ENCODE data around the gene CCPG1. TPM values are rescaled to one million over a fixed set of nuclear protein-coding genes. Genes with fewer than 3 reads are reported as not detected.
"Not testable (repeated sequence)": the region's sequence is repeated elsewhere in the genome, so short reads cannot be mapped to it uniquely, and the experiment has no call there.

CCPG1 gene
- total and polyA plus RNA-seq, 2 experiments from 2014 or later = 147 to 203 TPM

- WGBS, 2 experiments (ENCODE audit: low coverage in 1 of 2, low lambda C conversion rate in 2 of 2, missing lambda C conversion rate in 2 of 2) = 36 to 37% methylated on average over 6 of the region's 6 CpGs
- no peaks in the 10 kb centered on the region for H3K36me3 ChIP-seq (ENCODE audit: low read depth)
- no peak overlapping the region for H3K4me3 ChIP-seq
- H3K9ac ChIP-seq = no peak overlapping the region
- H3K27me3 ChIP-seq (replicated peaks; ENCODE audit: insufficient read depth) = no peaks in the 10 kb centered on the region
- no peaks in the 10 kb centered on the region for H3K4me1 ChIP-seq (ENCODE audit: insufficient read depth)
- 0 out of 2 replicates have a peak, but pooled peaks cover 8% of the 10 kb centered on the region for H3F3A ChIP-seq (ENCODE audit: insufficient read depth)
- H4K20me1 ChIP-seq (ENCODE audit: insufficient read depth) = no peaks in the 10 kb centered on the region
- no peaks in the 10 kb centered on the region for H3K79me2 ChIP-seq (ENCODE audit: insufficient read depth)
- 0 out of 2 replicates have a peak overlapping the region, but pooled peaks have one; percentile 5 for H2AFZ ChIP-seq
- no peaks in the 10 kb centered on the region for H3K9me3 ChIP-seq (ENCODE audit: low read depth)
- no peak for TF ChIP-seq EZH2 (IDR thresholded peaks at IDR 0.05; ENCODE audit: insufficient read depth, poor library complexity, severe bottlenecking)
- no peak for TF ChIP-seq EZH2phosphoT487 (IDR thresholded peaks at IDR 0.05; ENCODE audit: insufficient read depth, low read depth)
- no peak overlapping the region for H3K27ac ChIP-seq
- no peak overlapping the region for H3K4me2 ChIP-seq (ENCODE audit: unreplicated experiment)
- in situ Hi-C loops (cut with MboI) = loop anchor here (10.0 kb wide), 1 partner anchor 220 kb away; no protein-coding TSS in a partner anchor
- no peaks in the 10 kb centered on the region for H3K9me2 ChIP-seq (ENCODE audit: insufficient read depth)
- DNase-seq = peak; percentile 78
These were observed 27.0 kb upstream of the CCPG1 start for GRCh38 chr15:55434989-55435825.

- Histone ChIP-seq H3K79me2 (ENCODE audit: insufficient read depth) (no peaks in the 10 kb centered on the region), H3K27me3 (replicated peaks; ENCODE audit: insufficient read depth) (no peaks in the 10 kb centered on the region), H3K36me3 (ENCODE audit: low read depth) (no peaks in the 10 kb centered on the region), H3F3A (ENCODE audit: insufficient read depth) (no peaks in the 10 kb centered on the region), H3K27ac (no peak overlapping the region), H4K20me1 (ENCODE audit: insufficient read depth) (no peaks in the 10 kb centered on the region), H3K4me2 (ENCODE audit: unreplicated experiment) (no peak overlapping the region), H2AFZ (no peak overlapping the region), H3K4me1 (ENCODE audit: insufficient read depth) (no peaks in the 10 kb centered on the region), H3K9me2 (ENCODE audit: insufficient read depth) (no peaks in the 10 kb centered on the region), H3K4me3 (no peak overlapping the region), H3K9me3 (ENCODE audit: low read depth) (no peaks in the 10 kb centered on the region), H3K9ac (no peak overlapping the region)
- DNase-seq = no peak
- WGBS, 2 experiments (ENCODE audit: low coverage in 1 of 2, low lambda C conversion rate in 2 of 2, missing lambda C conversion rate in 2 of 2) = 0 to 5% methylated on average over 1 of the region's 1 CpG
- TF ChIP-seq EZH2phosphoT487 (IDR thresholded peaks at IDR 0.05; ENCODE audit: insufficient read depth, low read depth) (no peak), EZH2 (IDR thresholded peaks at IDR 0.05; ENCODE audit: insufficient read depth, poor library complexity, severe bottlenecking) (no peak)
- in situ Hi-C loops (cut with MboI) = no loop called here
These were observed 13.9 kb upstream of the CCPG1 start for GRCh38 chr15:55422089-55422488.

- TF ChIP-seq EZH2phosphoT487 (IDR thresholded peaks at IDR 0.05; ENCODE audit: insufficient read depth, low read depth) (no peak), EZH2 (IDR thresholded peaks at IDR 0.05; ENCODE audit: insufficient read depth, poor library complexity, severe bottlenecking) (no peak)
- H3K36me3 ChIP-seq (ENCODE audit: low read depth) = no peaks in the 10 kb centered on the region
- H4K20me1 ChIP-seq (ENCODE audit: insufficient read depth) = no peaks in the 10 kb centered on the region
- no peaks in the 10 kb centered on the region for H3K9me2 ChIP-seq (ENCODE audit: insufficient read depth)
- H3K79me2 ChIP-seq (ENCODE audit: insufficient read depth) = no peaks in the 10 kb centered on the region
- no peak overlapping the region for H3K4me2 ChIP-seq (ENCODE audit: unreplicated experiment)
- H3K27me3 ChIP-seq (replicated peaks; ENCODE audit: insufficient read depth) = no peaks in the 10 kb centered on the region
- no peaks in the 10 kb centered on the region for H3F3A ChIP-seq (ENCODE audit: insufficient read depth)
- no peak overlapping the region for H3K9ac ChIP-seq
- H3K4me3 ChIP-seq = no peak overlapping the region
- no peak for DNase-seq
- H3K4me1 ChIP-seq (ENCODE audit: insufficient read depth) = no peaks in the 10 kb centered on the region
- H3K27ac ChIP-seq = no peak overlapping the region
- in situ Hi-C loops (cut with MboI) = no loop called here
- no peak overlapping the region for H2AFZ ChIP-seq
- H3K9me3 ChIP-seq (ENCODE audit: low read depth) = no peaks in the 10 kb centered on the region
These were observed 12.2 kb upstream of the CCPG1 start for GRCh38 chr15:55420171-55420866.

GRCh38 chr15:55417678-55418077, 9.5 kb upstream of the CCPG1 start:
- H3K27me3 ChIP-seq (replicated peaks; ENCODE audit: insufficient read depth); H2AFZ ChIP-seq; H3K36me3 ChIP-seq (ENCODE audit: low read depth); H3K27ac ChIP-seq; H3K79me2 ChIP-seq (ENCODE audit: insufficient read depth); H3K9me3 ChIP-seq (ENCODE audit: low read depth); H4K20me1 ChIP-seq (ENCODE audit: insufficient read depth); DNase-seq; H3K4me2 ChIP-seq (ENCODE audit: unreplicated experiment); H3K4me1 ChIP-seq (ENCODE audit: insufficient read depth); in situ Hi-C loops (cut with MboI); H3F3A ChIP-seq (ENCODE audit: insufficient read depth); H3K4me3 ChIP-seq; H3K9ac ChIP-seq; H3K9me2 ChIP-seq (ENCODE audit: insufficient read depth): not testable (repeated sequence)
- WGBS, 2 experiments (ENCODE audit: low coverage in 1 of 2, low lambda C conversion rate in 2 of 2, missing lambda C conversion rate in 2 of 2) = 76 to 78% methylated on average over 8 of the region's 8 CpGs

- peak overlapping the region; percentile 98 for H3K4me2 ChIP-seq (ENCODE audit: unreplicated experiment)
- H3K9ac ChIP-seq = peak overlapping the region; percentile 93
- H3K9me3 ChIP-seq (ENCODE audit: low read depth); H3K9me2 ChIP-seq (ENCODE audit: insufficient read depth); H3K27me3 ChIP-seq (replicated peaks; ENCODE audit: insufficient read depth); DNase-seq; in situ Hi-C loops (cut with MboI); H4K20me1 ChIP-seq (ENCODE audit: insufficient read depth); H3F3A ChIP-seq (ENCODE audit: insufficient read depth); H3K36me3 ChIP-seq (ENCODE audit: low read depth): not testable (repeated sequence)
- H3K27ac ChIP-seq = peak overlapping the region; percentile 91
- peaks cover 34% of the 10 kb centered on the region for H3K79me2 ChIP-seq (ENCODE audit: insufficient read depth)
- peaks cover 12% of the 10 kb centered on the region for H3K4me1 ChIP-seq (ENCODE audit: insufficient read depth)
- H3K4me3 ChIP-seq = peak overlapping the region; percentile 81
- 62 to 72% methylated on average over 14 of the region's 14 CpGs for WGBS, 2 experiments (ENCODE audit: low coverage in 1 of 2, low lambda C conversion rate in 2 of 2, missing lambda C conversion rate in 2 of 2)
- peak overlapping the region; percentile 88 for H2AFZ ChIP-seq
These were observed 817 bp upstream of the CCPG1 start for GRCh38 chr15:55408976-55409375.

All from GM23248 (cell line).